HG02798 (cell line): Measurements from ENCODE around the gene IFNA5.

Experiments
- ATAC-seq: cut with Tn5 transposase; IDR thresholded peaks from one replicate; pipeline ENCODE4 v1.9.1; 2021; ENCODE audit warnings: mild to moderate bottlenecking; ENCODE audit not compliant: unreplicated experiment, poor library complexity

The IFNA5 gene

GRCh38 chr9:21294904-21295538 is 10.1 kb downstream of the IFNA5 start:
- ATAC-seq: peak; percentile 79

DNA sequence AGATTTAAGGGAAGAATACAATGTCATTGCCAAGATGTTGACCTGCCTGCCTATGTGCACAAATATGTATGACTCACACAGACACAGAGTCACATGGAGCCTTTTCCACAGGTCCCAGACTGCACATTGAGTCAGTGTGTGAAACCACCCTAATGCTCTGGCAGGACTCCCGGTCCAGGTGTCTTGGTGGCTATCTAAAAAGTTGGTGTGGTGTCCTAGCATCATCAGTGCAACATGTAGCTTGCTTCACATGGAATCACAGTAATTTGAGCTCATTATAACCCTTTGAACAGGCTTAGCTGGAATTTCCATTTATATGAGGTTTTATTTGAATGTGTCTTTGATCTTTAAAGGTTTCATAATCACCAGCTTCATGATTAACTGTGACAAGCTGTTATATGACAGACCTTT is 10.7 kb downstream of the IFNA5 start:
- ATAC-seq: peak; percentile 65

DNA sequence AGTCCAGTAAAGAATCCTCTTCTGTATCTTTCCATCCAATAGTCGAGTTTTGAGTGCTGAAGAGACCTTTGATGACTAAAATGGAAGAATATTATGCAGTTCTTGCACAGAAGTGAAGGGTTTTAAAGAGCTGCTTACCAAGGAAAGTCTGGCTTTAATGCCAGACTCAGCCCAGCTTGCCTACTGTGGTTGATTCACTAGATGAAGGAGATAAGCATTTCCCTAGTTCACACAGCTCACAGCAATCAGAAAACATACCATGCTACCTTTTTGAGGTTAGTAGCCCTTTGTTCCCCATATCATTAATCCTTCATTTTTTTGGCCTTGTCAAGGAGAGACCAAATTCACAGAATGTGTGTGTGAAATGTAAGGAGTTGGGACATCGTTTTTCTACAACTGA is 15.3 kb downstream of the IFNA5 start:
- ATAC-seq: no peak

DNA sequence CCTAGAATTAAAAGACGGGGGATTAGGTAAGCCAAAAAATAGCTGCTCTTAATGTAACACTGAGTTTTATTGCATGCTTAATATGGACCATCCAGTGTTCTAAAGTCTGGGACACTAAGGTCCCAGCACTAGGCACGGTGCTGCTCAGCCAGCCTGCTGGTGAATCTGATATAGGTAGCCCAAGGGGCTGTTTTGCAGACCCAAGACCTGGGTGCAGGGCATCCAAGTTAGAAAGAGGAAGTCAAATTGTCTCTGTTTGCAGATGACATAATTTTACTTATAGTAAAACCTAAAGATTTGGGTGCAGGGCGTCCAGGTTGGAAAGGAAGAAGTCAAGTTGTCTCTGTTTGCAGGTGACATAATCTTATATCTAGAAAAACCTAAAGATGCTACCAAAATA is 17.8 kb downstream of the IFNA5 start:
- no peak for ATAC-seq

DNA sequence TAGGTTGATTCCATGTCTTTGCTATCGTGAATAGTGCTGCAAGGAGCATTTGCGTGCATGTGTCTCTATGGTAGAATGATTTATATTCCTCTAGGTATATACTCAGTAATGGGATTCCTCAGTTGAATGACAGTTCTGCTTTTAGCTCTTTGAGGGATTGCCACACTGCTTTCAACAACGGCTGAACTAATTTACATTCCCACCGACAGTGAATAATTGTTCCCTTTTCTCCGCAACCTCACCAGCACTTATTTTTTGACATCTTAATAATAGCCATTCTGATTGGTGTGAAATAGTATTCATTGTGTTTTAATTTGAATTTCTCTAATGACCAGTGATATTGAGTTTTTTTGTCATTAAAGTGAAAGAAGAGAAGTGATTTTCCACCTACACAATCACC is 18.5 kb downstream of the IFNA5 start:
- ATAC-seq: no peak

GRCh38 chr9:21286099-21286498 is 19.0 kb downstream of the IFNA5 start:
- ATAC-seq: no peak

DNA sequence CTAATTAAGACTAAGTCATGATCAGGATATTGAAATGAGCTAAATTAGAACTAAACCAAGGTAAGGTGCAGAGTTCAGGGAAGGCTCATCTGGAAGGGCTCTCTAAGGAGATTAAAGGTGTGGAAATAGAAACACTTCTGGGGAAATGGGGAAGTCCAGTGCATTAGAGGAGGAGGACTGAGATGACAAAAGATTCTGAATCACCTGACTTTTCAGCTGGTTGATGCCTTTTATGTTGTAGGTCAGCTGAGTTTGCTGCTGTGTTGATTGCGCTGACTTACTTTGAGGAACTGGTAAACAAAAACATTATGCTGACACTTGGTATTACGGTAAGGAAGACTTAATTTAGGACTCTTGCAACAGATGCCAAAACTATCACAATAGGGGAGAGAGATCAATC is 23.8 kb downstream of the IFNA5 start:
- ATAC-seq: no peak

DNA sequence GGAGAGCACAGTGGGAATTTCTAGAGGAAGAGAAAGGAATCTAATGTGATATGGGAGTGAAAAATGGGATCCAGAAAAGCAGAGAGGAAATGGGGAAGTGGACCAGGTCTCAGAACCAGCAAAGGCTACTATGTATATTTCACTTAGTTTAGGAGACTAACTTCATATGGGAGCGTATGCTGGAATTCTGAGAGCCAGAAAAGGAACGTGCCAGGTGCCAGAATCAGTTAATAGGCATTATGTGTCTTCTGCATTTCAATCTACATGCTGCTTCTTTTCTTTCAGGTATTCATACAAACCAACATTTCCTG is 36.8 kb downstream of the IFNA5 start:
- peak; percentile 6 for ATAC-seq

- peak; percentile 73 for ATAC-seq
These were observed 37.4 kb downstream of the IFNA5 start for GRCh38 chr9:21267485-21268346.

GRCh38 chr9:21266733-21267484 is 38.2 kb downstream of the IFNA5 start:
- no peak for ATAC-seq

DNA sequence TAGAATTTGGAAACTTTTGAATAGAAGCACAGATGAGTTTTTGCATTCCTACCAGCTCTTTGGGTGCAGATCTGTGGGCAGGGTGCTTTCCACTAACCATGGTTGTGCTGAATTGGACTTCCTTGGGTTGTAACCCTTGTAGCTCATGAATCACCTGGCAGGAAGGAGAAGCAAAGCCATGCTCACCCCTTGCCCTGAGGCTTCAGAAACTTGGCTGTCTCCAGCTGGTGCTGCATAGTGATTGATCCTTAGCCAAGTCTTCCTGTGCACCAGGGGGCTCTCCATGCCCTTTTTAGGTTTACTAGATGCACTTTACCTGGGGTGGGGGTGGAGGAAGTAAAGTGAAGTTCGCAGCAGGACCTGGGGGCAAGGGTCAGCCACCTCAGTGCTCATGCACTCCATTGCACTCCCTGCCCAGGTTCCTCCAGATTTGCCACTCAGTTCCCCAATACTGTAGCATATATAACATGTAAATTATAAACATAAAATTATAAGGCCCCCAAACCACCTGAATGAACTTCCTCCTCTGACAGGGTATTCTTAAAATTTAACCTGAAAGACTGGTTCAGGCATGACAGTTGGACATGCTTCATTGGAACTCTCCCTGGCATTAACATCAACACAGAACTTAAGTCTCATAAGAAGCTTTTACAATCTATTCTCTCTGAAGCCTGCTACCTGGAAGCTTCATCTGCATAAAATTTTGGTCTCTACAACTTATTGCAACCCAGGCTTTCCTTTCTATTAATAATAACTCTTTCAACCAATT is 39.5 kb downstream of the IFNA5 start:
- ATAC-seq: no peak

GRCh38 chr9:21255538-21256212 is 49.4 kb downstream of the IFNA5 start:
- peak; percentile 36 for ATAC-seq
